TTC549 (cell line): ENCODE results near the gene EZR.
"Not testable (repeated sequence)": the region's sequence is repeated elsewhere in the genome, so short reads cannot be mapped to it uniquely, and the experiment has no call there.

Experiments
- FAIRE-seq: peaks from 2 replicates; lab custom pipeline; 2012; peaks lifted over from hg19 to GRCh38; lab: Jason Lieb, UNC

EZR gene

GRCh38 chr6:158797331-158798310 is 21.5 kb downstream of the EZR start:
- no peak for FAIRE-seq

- FAIRE-seq, result no peak
Measured at GRCh38 chr6:158796353-158796752, 22.8 kb downstream of the EZR start.

GRCh38 chr6:158795516-158795915 is 23.7 kb downstream of the EZR start:
- no peak for FAIRE-seq

GRCh38 chr6:158793432-158793831 is 25.7 kb downstream of the EZR start:
- no peak for FAIRE-seq

- FAIRE-seq, result not testable (repeated sequence)
Measured at GRCh38 chr6:158792505-158792904, 26.7 kb downstream of the EZR start.

GRCh38 chr6:158791274-158791855 is 27.8 kb downstream of the EZR start:
- FAIRE-seq, result no peak

GRCh38 chr6:158789115-158789917 is 29.9 kb downstream of the EZR start:
- no peak for FAIRE-seq

GRCh38 chr6:158787395-158787794 is 31.8 kb downstream of the EZR start:
- FAIRE-seq, result no peak

- FAIRE-seq, result no peak
Measured at GRCh38 chr6:158786645-158787304, 32.4 kb downstream of the EZR start.

- no peak for FAIRE-seq
Measured at GRCh38 chr6:158785036-158785435, 34.1 kb downstream of the EZR start.

- FAIRE-seq, result no peak
Measured at GRCh38 chr6:158784505-158784904, 34.7 kb downstream of the EZR start.

- FAIRE-seq, result no peak
Measured at GRCh38 chr6:158783851-158784250, 35.3 kb downstream of the EZR start.

- FAIRE-seq, result no peak
Measured at GRCh38 chr6:158783167-158783450, 36.1 kb downstream of the EZR start.

GRCh38 chr6:158782432-158783166 is 36.6 kb downstream of the EZR start:
- no peak for FAIRE-seq

- no peak for FAIRE-seq
Measured at GRCh38 chr6:158781692-158782373, 37.3 kb downstream of the EZR start.

GRCh38 chr6:158780988-158781691 is 38.0 kb downstream of the EZR start:
- FAIRE-seq, result no peak

- FAIRE-seq, result no peak
Measured at GRCh38 chr6:158780246-158780884, 38.8 kb downstream of the EZR start.

- FAIRE-seq, result no peak
Measured at GRCh38 chr6:158778005-158778527, 41.1 kb downstream of the EZR start.

- no peak for FAIRE-seq
Measured at GRCh38 chr6:158777510-158777909, 41.7 kb downstream of the EZR start.

- FAIRE-seq, result no peak
Measured at GRCh38 chr6:158776737-158777136, 42.4 kb downstream of the EZR start.
